Measurements from ENCODE around the gene ZBTB46.
"Not testable (repeated sequence)": the region's sequence is repeated elsewhere in the genome, so short reads cannot be mapped to it uniquely, and the experiment has no call there.

ZBTB46 gene

GRCh38 chr20:63830841-63831588 is at the start of gene ZBTB46:
Gene ZBTB46, minus strand, starts transcription at chr20:63831264. Its CDS starts 40,507 bp downstream, at chr20:63790757.
- no peak for DNase-seq (ENCODE audit: low read depth)

GRCh38 chr20:63878899-63879663 is 48.0 kb upstream of the ZBTB46 start:
- no peak for DNase-seq (ENCODE audit: low read depth)

GRCh38 chr20:63877755-63878470 is 46.8 kb upstream of the ZBTB46 start:
- DNase-seq (ENCODE audit: low read depth), result no peak

- DNase-seq (ENCODE audit: low read depth), result no peak
Measured at GRCh38 chr20:63876489-63877036, 45.5 kb upstream of the ZBTB46 start.

GRCh38 chr20:63874241-63874640 is 43.2 kb upstream of the ZBTB46 start:
- DNase-seq (ENCODE audit: low read depth), result not testable (repeated sequence)

GRCh38 chr20:63873477-63873971 is 42.5 kb upstream of the ZBTB46 start:
- no peak for DNase-seq (ENCODE audit: low read depth)

- DNase-seq (ENCODE audit: low read depth), result no peak
Measured at GRCh38 chr20:63868264-63868663, 37.2 kb upstream of the ZBTB46 start.

GRCh38 chr20:63867042-63867441 is 36.0 kb upstream of the ZBTB46 start:
- not testable (repeated sequence) for DNase-seq (ENCODE audit: low read depth)

GRCh38 chr20:63864978-63865640 is 34.0 kb upstream of the ZBTB46 start, which contains the start of gene TPD52L2:
Gene TPD52L2, plus strand, starts transcription at chr20:63865270. Its CDS starts 96 bp downstream, at chr20:63865366.
- peak; percentile 97 for DNase-seq (ENCODE audit: low read depth)

GRCh38 chr20:63864545-63864977 is 33.5 kb upstream of the ZBTB46 start:
- DNase-seq (ENCODE audit: low read depth), result no peak

GRCh38 chr20:63863798-63864544 is 32.9 kb upstream of the ZBTB46 start:
- DNase-seq (ENCODE audit: low read depth), result peak; percentile 62

- no peak for DNase-seq (ENCODE audit: low read depth)
Measured at GRCh38 chr20:63863021-63863797, 32.1 kb upstream of the ZBTB46 start.

- DNase-seq (ENCODE audit: low read depth), result no peak
Measured at GRCh38 chr20:63861981-63862901, 31.2 kb upstream of the ZBTB46 start.

GRCh38 chr20:63861365-63861934 is 30.4 kb upstream of the ZBTB46 start, which contains the start of gene ABHD16B:
Gene ABHD16B, plus strand, starts transcription at chr20:63861498. Its CDS starts 43 bp downstream, at chr20:63861541.
- DNase-seq (ENCODE audit: low read depth), result no peak

- no peak for DNase-seq (ENCODE audit: low read depth)
Measured at GRCh38 chr20:63860325-63861051, 29.4 kb upstream of the ZBTB46 start.

GRCh38 chr20:63859166-63859699 is 28.2 kb upstream of the ZBTB46 start:
- no peak for DNase-seq (ENCODE audit: low read depth)
